Neural cell (in vitro differentiated cells): ENCODE measurements around the gene GAP43. TPM values are rescaled to one million over a fixed set of nuclear protein-coding genes. Genes with fewer than 3 reads are reported as not detected.

Source experiments
- H2AFZ ChIP-seq: fragments of 200-600, 300-800 bp; sonication (generic), shearing (Covaris generic); 2 replicates; pipeline ENCODE4 v1.6.0; 2014; ENCODE audit warnings: low read depth, mild to moderate bottlenecking, antibody characterized with exemption, low read length, moderate library complexity
- H3F3A ChIP-seq: fragments of 200-600 bp; shearing (Covaris generic); 2 replicates; pipeline ENCODE4 v1.6.1; 2016; ENCODE audit warnings: mild to moderate bottlenecking, moderate library complexity, mixed read lengths, antibody characterized with exemption, low read length; ENCODE audit not compliant: insufficient read depth, poor library complexity, severe bottlenecking
- H3K27ac ChIP-seq: fragments of 200-600, 300-800 bp; sonication (generic), shearing (Covaris generic); 2 replicates; pipeline ENCODE4 v1.5.1; 2014; ENCODE audit warnings: mild to moderate bottlenecking, low read length, moderate library complexity
- H3K27me3 ChIP-seq: fragments of 300-800, 200-600 bp; sonication (generic), shearing (Covaris generic); 2 replicates; pipeline ENCODE4 v1.6.0; 2014; ENCODE audit warnings: mild to moderate bottlenecking, low read depth, low read length, moderate library complexity; ENCODE audit not compliant: insufficient read depth
- H3K36me3 ChIP-seq: fragments of 300-800, 200-600 bp; sonication (generic), shearing (Covaris generic); 2 replicates; pipeline ENCODE4 v1.5.1; 2014; ENCODE audit warnings: mild to moderate bottlenecking, antibody characterized with exemption, low read length, moderate library complexity; ENCODE audit not compliant: insufficient read depth
- H3K4me2 ChIP-seq: fragments of 300-800, 200-600 bp; sonication (generic), shearing (Covaris generic); 2 replicates; pipeline ENCODE4 v1.6.0; 2014; ENCODE audit warnings: mild to moderate bottlenecking, low read length
- H3K4me3 ChIP-seq: fragments of 300-800, 200-600 bp; sonication (generic), shearing (Covaris generic); 2 replicates; pipeline ENCODE4 v1.5.1; 2014; ENCODE audit warnings: mild to moderate bottlenecking, low read length, moderate library complexity
- H3K79me2 ChIP-seq: fragments of 200-600 bp; shearing (Covaris generic); replicated peaks from 2 replicates; pipeline ENCODE4 v1.6.0; 2014; ENCODE audit warnings: mild to moderate bottlenecking, low read length, moderate library complexity; ENCODE audit not compliant: insufficient read depth
- H3K9ac ChIP-seq: fragments of 300-800, 200-600 bp; sonication (generic), shearing (Covaris generic); 2 replicates; pipeline ENCODE4 v1.6.1; 2016; ENCODE audit warnings: mild to moderate bottlenecking, low read length, mixed read lengths
- H3K9me2 ChIP-seq: fragments of 200-600 bp; shearing (Covaris generic); 2 replicates; pipeline ENCODE4 v1.6.1; 2016; ENCODE audit warnings: mild to moderate bottlenecking, low read length, mixed read lengths; ENCODE audit not compliant: insufficient read depth
- H3K9me3 ChIP-seq: fragments of 200-600, 300-800 bp; sonication (generic), shearing (Covaris generic); 2 replicates; pipeline ENCODE4 v1.6.1; 2016; ENCODE audit warnings: mild to moderate bottlenecking, mixed run types, low read length, moderate library complexity, mixed read lengths
- H4K20me1 ChIP-seq: fragments of 200-600 bp; shearing (Covaris generic); 2 replicates; pipeline ENCODE4 v1.6.1; 2016; ENCODE audit warnings: mild to moderate bottlenecking, mixed run types; ENCODE audit not compliant: insufficient read depth
- EP300 ChIP-seq: fragments of 450-650 bp; conservative IDR thresholded peaks from 2 replicates; pipeline ENCODE4 v1.6.1; 2014; ENCODE audit warnings: antibody characterized with exemption, mild to moderate bottlenecking, moderate library complexity; ENCODE audit not compliant: poor library complexity, severe bottlenecking
- EZH2 ChIP-seq: fragments of 200-600, 300-800 bp; shearing (Covaris generic), sonication (generic); IDR thresholded peaks from 2 replicates; pipeline ENCODE4 v1.6.1; 2014; ENCODE audit warnings: antibody characterized with exemption, low read length, borderline replicate concordance, mild to moderate bottlenecking; ENCODE audit not compliant: insufficient read depth, poor library complexity, severe bottlenecking
- MXI1 ChIP-seq: fragments of 450-650 bp; conservative IDR thresholded peaks from 2 replicates; pipeline ENCODE4 v1.6.1; 2014; ENCODE audit warnings: antibody characterized with exemption, mild to moderate bottlenecking; ENCODE audit not compliant: poor library complexity, severe bottlenecking
- POLR2AphosphoS5 ChIP-seq: IDR thresholded peaks from 2 replicates; pipeline ENCODE4 v1.6.1; 2012
- RAD21 ChIP-seq: fragments of 450-650 bp; conservative IDR thresholded peaks from 2 replicates; pipeline ENCODE4 v1.6.1; 2014; ENCODE audit warnings: antibody characterized with exemption, mild to moderate bottlenecking, moderate library complexity
- SMC3 ChIP-seq: fragments of 450-650 bp; conservative IDR thresholded peaks from 2 replicates; pipeline ENCODE4 v1.6.1; 2014; ENCODE audit warnings: antibody characterized with exemption, mild to moderate bottlenecking, moderate library complexity; ENCODE audit not compliant: poor library complexity
- TAF1 ChIP-seq: IDR thresholded peaks from 2 replicates; pipeline ENCODE4 v1.6.1; 2012; ENCODE audit warnings: low read depth
- polyA plus RNA-seq: library from polyadenylated mRNA; depleted of rRNA; stranded (reverse); fragments of >200 nt; gene quantifications from 2 replicates; pipeline ENCODE4 v1.2.3, GENCODE V29; 2014
- TF ChIP-seq, protein P1 (sequence below): fragments of 450-650 bp; IDR thresholded peaks from 2 replicates; pipeline ENCODE4 v1.5.1; 2014; ENCODE audit warnings: antibody characterized with exemption, mild to moderate bottlenecking, moderate library complexity; ENCODE audit not compliant: poor library complexity, severe bottlenecking
- TF ChIP-seq, protein P2 (sequence below): IDR thresholded peaks from 2 replicates; pipeline ENCODE4 v1.6.1; 2012; ENCODE audit warnings: borderline replicate concordance

GAP43 gene
- polyA plus RNA-seq, 1 donor from 2014 or later: 1,327 TPM

DNA sequence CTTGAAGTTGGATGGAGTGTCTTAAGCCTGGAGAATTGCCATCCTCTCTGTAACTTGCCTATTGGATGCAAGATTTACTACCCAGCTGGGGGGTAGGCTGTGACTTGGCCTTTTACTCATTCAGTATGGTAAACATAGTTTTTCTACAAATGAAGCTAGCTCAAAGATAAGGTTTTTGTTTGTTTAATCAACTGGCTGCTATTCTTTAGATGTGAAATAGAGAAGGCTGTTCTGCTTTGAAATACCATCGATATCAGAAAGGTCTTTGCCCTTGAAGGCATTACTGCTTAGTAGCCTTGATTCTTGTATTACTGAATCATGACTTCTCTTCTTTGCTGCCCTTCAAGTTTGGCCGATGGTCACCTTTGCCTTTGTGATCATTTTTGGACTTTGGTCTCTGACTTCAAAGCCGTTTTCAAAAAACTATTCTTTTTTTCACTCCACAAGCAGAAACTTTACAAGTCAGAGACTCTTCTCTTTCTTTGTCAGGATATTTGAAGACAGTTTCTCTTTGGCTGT is 83.1 kb downstream of the GAP43 start:
- Histone ChIP-seq H3K27ac (no peak overlapping the region), H3K9ac (no peak overlapping the region), H4K20me1 (peaks cover 1% of the 10 kb centered on the region), H3K27me3 (no peaks in the 10 kb centered on the region), H2AFZ (no peak overlapping the region), H3K9me2 (no peaks in the 10 kb centered on the region), H3K79me2 (peaks cover 90% of the 10 kb centered on the region), H3K4me3 (no peak overlapping the region), H3K36me3 (peaks cover 8% of the 10 kb centered on the region), H3K9me3 (no peaks in the 10 kb centered on the region), H3F3A (peaks cover 8% of the 10 kb centered on the region), H3K4me2 (no peak overlapping the region)
- no peak for TF ChIP-seq POLR2AphosphoS5
- no peak for TF ChIP-seq EZH2
- no peak for TF ChIP-seq TAF1
- TF ChIP-seq, protein P1, sequence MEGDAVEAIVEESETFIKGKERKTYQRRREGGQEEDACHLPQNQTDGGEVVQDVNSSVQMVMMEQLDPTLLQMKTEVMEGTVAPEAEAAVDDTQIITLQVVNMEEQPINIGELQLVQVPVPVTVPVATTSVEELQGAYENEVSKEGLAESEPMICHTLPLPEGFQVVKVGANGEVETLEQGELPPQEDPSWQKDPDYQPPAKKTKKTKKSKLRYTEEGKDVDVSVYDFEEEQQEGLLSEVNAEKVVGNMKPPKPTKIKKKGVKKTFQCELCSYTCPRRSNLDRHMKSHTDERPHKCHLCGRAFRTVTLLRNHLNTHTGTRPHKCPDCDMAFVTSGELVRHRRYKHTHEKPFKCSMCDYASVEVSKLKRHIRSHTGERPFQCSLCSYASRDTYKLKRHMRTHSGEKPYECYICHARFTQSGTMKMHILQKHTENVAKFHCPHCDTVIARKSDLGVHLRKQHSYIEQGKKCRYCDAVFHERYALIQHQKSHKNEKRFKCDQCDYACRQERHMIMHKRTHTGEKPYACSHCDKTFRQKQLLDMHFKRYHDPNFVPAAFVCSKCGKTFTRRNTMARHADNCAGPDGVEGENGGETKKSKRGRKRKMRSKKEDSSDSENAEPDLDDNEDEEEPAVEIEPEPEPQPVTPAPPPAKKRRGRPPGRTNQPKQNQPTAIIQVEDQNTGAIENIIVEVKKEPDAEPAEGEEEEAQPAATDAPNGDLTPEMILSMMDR: no peak
- no peak for TF ChIP-seq SMC3
- no peak for TF ChIP-seq EP300
- no peak for TF ChIP-seq RAD21

DNA sequence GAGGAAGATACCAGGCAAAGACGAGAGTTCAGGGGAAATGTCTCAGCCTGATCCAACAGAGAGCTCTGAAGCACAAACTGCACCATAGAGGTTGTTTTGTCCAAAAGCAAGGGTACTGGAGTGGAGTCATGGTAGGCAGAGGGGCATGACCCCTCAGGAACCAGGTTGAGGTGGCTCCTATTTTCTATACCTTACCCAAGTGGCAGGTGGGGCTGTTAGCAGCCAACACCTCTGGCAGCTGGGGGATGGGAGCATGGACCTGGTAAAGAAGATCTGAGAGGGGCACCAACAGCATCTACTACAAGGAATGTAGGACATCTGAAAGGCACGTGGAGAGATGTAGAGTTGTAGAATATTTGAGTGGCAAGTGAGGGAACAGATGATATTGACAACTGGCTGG is 85.2 kb downstream of the GAP43 start:
- no peak overlapping the region for H3K27ac ChIP-seq
- H2AFZ ChIP-seq: no peak overlapping the region
- H3K36me3 ChIP-seq: peaks cover 12% of the 10 kb centered on the region
- no peak overlapping the region for H3K4me3 ChIP-seq
- H3K9me3 ChIP-seq: no peaks in the 10 kb centered on the region
- no peak overlapping the region for H3K9ac ChIP-seq
- TF ChIP-seq TAF1 (no peak), EZH2 (no peak), EP300 (no peak), MXI1 (no peak), POLR2AphosphoS5 (no peak), SMC3 (no peak), RAD21 (no peak)
- TF ChIP-seq, protein P2, sequence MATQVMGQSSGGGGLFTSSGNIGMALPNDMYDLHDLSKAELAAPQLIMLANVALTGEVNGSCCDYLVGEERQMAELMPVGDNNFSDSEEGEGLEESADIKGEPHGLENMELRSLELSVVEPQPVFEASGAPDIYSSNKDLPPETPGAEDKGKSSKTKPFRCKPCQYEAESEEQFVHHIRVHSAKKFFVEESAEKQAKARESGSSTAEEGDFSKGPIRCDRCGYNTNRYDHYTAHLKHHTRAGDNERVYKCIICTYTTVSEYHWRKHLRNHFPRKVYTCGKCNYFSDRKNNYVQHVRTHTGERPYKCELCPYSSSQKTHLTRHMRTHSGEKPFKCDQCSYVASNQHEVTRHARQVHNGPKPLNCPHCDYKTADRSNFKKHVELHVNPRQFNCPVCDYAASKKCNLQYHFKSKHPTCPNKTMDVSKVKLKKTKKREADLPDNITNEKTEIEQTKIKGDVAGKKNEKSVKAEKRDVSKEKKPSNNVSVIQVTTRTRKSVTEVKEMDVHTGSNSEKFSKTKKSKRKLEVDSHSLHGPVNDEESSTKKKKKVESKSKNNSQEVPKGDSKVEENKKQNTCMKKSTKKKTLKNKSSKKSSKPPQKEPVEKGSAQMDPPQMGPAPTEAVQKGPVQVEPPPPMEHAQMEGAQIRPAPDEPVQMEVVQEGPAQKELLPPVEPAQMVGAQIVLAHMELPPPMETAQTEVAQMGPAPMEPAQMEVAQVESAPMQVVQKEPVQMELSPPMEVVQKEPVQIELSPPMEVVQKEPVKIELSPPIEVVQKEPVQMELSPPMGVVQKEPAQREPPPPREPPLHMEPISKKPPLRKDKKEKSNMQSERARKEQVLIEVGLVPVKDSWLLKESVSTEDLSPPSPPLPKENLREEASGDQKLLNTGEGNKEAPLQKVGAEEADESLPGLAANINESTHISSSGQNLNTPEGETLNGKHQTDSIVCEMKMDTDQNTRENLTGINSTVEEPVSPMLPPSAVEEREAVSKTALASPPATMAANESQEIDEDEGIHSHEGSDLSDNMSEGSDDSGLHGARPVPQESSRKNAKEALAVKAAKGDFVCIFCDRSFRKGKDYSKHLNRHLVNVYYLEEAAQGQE: no peak
- TF ChIP-seq, protein P1: no peak
- no peaks in the 10 kb centered on the region for H3F3A ChIP-seq
- peaks cover 87% of the 10 kb centered on the region for H3K79me2 ChIP-seq
- no peaks in the 10 kb centered on the region for H3K27me3 ChIP-seq
- no peaks in the 10 kb centered on the region for H3K9me2 ChIP-seq
- H4K20me1 ChIP-seq: peaks cover 4% of the 10 kb centered on the region
- H3K4me2 ChIP-seq: no peak overlapping the region
